Measurements from ENCODE around the gene TAF10.

DNA sequence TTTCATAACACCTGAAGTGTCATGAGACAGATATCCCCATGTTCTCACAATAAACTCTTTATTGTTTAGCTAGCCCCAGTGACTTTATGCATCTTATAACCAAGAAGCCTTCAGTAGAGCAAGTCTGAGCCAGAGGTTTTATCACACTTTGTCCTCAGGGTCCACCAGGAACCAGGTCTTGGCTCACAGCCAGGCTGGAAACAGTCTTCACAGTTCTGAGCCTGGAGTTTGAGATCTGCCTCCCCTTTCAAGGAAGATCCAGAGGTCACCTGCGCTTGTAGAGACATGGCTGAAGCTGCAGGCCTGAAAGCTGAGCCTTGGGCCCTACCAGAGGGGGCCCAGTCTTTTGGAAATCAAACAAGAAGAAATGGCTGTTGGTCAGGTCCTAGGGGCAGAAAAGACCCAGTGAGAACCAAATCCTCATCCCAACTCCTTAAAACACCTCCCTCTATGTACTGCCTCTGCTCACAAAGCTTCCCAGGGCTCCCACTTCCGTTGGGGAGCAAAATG lies 12.1 kb downstream of the TAF10 start:
- TF ChIP-seq CTCF (IDR thresholded peaks at IDR 0.05): no peak
- TF ChIP-seq POLR2A (IDR thresholded peaks at IDR 0.05): no peak
